COLO829 (cell line): ENCODE results near the gene PANK4.
"Not testable (repeated sequence)": the region's sequence is repeated elsewhere in the genome, so short reads cannot be mapped to it uniquely, and the experiment has no call there.

Source experiments
- DNase-seq: peaks from one replicate; pipeline ENCODE4 v3.0.0; 2012; ENCODE audit warnings: low spot score

PANK4 gene

DNA sequence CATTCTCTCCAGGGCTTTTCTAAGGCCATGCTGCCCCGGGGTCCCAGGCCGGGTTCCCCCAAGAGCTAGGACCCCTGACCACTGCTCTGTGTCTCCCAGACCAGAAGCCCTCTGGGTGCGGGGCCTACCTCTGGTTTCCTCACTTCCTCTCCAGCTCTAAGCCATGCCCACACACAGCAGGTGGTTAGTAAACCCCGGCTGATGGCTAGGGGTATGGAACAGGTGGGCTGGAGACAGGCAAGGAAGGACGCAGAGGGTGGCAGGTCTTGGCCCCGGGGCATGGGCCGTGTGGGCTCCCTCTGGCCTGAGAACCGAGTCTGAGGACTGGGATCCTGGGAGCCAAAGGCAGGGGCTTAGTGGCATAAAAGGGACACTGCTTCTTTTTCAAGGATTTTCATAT, 66.2 kb downstream of the PANK4 start:
- DNase-seq, result no peak

DNA sequence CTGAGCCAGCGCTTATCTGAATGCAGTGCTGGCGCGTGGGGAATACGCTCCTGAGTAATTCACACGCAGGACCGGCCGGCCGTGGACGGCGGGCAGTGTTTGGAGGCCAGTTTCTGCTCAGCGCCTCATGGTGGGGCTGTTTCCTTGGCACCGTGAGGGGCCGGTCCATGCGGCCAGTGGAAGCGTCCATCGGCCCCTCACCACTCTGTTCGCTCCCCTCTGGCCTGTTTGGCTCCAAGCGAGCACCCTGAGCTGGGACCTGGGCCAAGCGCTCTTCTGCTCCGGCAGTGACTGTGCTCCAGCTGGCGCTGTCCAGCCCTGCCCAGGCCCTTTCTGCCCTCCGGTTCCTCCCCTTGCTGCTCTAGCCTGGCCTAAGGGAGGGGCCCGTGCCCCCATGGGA, 66.6 kb downstream of the PANK4 start:
- no peak for DNase-seq

- not testable (repeated sequence) for DNase-seq
Measured at GRCh38 chr1:2459102-2459753, 67.2 kb downstream of the PANK4 start.

DNA sequence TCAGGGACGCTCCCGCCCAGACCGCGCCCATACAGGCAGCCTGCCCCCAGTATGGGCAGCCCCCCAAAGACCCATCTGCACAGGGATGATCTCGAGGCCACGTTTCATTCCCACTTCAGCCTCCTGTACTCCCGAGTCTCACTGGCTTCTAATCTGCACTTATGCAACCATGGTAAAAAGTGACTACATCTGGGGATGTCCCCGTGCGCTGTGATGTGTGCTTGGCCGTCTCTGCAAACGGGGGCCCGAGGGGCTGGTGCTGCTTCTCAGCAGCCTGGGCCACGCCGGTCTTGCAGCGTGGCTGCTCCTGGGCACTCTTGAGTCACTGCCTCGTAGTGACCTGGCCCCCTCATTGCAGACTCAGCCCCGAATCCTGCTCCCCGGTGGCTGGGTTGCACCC, 67.7 kb downstream of the PANK4 start:
- DNase-seq, result no peak
